ENCODE measurements around the gene HDAC9.

HDAC9 gene

DNA sequence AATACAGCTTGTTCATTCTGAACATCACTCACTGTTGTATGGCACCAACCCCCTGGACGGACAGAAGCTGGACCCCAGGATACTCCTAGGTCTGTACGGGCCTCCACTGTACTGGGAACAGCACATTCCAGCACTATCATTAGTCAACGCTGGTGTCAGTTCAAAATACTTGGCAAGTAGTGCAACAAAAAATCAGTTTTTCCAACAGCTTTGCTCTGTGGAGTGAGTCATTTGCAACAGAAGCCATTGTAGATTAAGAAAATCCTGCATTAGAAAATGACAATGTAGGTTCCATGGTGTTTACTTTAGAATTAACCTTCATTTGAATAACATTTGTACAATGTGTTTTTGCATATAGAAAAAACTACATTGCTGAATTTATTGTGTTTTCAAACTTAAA lies 266.6 kb downstream of the HDAC9 start:
- H3K27ac ChIP-seq = no peak overlapping the region
- H3K4me3 ChIP-seq (ENCODE audit: low read depth in 1 of 2, low read length in 1 of 2) = no peak overlapping the region
- no peaks in the 10 kb centered on the region for H3K36me3 ChIP-seq
- no peaks in the 10 kb centered on the region for H3K4me1 ChIP-seq (ENCODE audit: control insufficient read depth in 1 of 2, insufficient read depth in 1 of 2, low read depth in 1 of 2, low read length in 1 of 2)
- no peaks in the 10 kb centered on the region for H3K27me3 ChIP-seq
- H3K9me3 ChIP-seq = no peaks in the 10 kb centered on the region
- TF ChIP-seq, protein P1, sequence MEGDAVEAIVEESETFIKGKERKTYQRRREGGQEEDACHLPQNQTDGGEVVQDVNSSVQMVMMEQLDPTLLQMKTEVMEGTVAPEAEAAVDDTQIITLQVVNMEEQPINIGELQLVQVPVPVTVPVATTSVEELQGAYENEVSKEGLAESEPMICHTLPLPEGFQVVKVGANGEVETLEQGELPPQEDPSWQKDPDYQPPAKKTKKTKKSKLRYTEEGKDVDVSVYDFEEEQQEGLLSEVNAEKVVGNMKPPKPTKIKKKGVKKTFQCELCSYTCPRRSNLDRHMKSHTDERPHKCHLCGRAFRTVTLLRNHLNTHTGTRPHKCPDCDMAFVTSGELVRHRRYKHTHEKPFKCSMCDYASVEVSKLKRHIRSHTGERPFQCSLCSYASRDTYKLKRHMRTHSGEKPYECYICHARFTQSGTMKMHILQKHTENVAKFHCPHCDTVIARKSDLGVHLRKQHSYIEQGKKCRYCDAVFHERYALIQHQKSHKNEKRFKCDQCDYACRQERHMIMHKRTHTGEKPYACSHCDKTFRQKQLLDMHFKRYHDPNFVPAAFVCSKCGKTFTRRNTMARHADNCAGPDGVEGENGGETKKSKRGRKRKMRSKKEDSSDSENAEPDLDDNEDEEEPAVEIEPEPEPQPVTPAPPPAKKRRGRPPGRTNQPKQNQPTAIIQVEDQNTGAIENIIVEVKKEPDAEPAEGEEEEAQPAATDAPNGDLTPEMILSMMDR (IDR thresholded peaks at IDR 0.05) = no peak

GRCh38 chr7:18768256-18768655 lies 272.7 kb downstream of the HDAC9 start:
- TF ChIP-seq, protein P1 (IDR thresholded peaks at IDR 0.05) = no peak
- Histone ChIP-seq H3K4me3 (ENCODE audit: low read depth in 1 of 2, low read length in 1 of 2) (no peak overlapping the region), H3K4me1 (ENCODE audit: control insufficient read depth in 1 of 2, insufficient read depth in 1 of 2, low read depth in 1 of 2, low read length in 1 of 2) (no peaks in the 10 kb centered on the region), H3K27ac (no peak overlapping the region), H3K9me3 (no peaks in the 10 kb centered on the region), H3K27me3 (no peaks in the 10 kb centered on the region), H3K36me3 (no peaks in the 10 kb centered on the region)

DNA sequence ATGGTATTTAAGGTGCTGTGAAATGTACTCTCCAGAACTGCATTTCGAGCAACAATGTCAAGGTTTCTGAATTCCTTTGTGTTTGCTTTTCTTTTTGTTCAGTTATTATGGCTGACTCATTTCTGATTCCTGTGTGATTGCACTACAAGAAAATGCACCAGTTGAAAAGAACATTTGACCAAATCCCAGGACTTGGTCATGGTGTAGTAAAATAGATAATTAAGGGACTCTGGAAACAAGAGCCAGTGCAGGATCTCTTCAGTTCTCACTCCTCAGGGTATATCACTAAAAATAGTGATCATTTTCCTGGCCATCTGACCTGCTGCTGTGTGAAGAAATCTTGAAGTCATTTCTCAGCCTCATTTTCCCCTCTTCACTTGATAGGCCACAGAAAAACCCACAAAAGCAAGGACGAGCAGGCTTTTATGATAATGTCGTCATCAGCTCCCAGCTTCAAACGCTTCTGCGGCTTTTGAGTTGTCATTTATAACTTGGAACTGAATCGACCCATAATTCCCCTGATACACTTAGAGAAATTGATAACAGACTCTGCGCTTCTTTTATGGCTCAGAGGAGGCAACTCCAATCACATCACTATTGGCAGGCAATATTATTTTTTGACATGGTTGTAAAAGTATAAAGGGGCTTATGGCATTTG lies 274.7 kb downstream of the HDAC9 start:
- Histone ChIP-seq H3K36me3 (no peaks in the 10 kb centered on the region), H3K9me3 (no peaks in the 10 kb centered on the region), H3K27me3 (no peaks in the 10 kb centered on the region), H3K4me1 (ENCODE audit: control insufficient read depth in 1 of 2, insufficient read depth in 1 of 2, low read depth in 1 of 2, low read length in 1 of 2) (no peaks in the 10 kb centered on the region), H3K27ac (no peak overlapping the region), H3K4me3 (ENCODE audit: low read depth in 1 of 2, low read length in 1 of 2) (no peak overlapping the region)
- TF ChIP-seq, protein P1 (IDR thresholded peaks at IDR 0.05) = no peak

DNA sequence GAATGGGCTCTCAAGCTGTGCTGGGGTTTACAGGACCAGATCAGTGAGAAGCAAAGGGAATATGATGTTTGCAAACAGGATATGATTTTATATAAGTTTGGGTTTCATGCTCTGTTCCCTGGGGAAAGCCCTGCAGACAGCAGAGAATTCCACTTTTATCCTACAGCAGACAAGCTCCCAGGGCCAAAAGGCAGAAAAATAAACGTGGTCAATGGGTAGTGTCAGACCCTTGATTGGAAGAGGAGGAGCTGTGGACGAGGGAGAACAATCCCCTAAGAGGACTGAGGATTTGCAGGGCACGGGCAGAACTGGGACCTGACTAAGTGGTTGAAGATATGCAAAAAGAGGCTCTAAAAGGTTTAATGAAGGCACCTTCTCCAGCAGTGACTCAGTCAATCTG lies 275.3 kb downstream of the HDAC9 start:
- H3K27ac ChIP-seq = no peak overlapping the region
- H3K9me3 ChIP-seq = no peaks in the 10 kb centered on the region
- H3K4me3 ChIP-seq (ENCODE audit: low read depth in 1 of 2, low read length in 1 of 2) = no peak overlapping the region
- H3K36me3 ChIP-seq = no peaks in the 10 kb centered on the region
- H3K4me1 ChIP-seq (ENCODE audit: control insufficient read depth in 1 of 2, insufficient read depth in 1 of 2, low read depth in 1 of 2, low read length in 1 of 2) = no peaks in the 10 kb centered on the region
- no peaks in the 10 kb centered on the region for H3K27me3 ChIP-seq
- TF ChIP-seq, protein P1 (IDR thresholded peaks at IDR 0.05) = no peak

DNA sequence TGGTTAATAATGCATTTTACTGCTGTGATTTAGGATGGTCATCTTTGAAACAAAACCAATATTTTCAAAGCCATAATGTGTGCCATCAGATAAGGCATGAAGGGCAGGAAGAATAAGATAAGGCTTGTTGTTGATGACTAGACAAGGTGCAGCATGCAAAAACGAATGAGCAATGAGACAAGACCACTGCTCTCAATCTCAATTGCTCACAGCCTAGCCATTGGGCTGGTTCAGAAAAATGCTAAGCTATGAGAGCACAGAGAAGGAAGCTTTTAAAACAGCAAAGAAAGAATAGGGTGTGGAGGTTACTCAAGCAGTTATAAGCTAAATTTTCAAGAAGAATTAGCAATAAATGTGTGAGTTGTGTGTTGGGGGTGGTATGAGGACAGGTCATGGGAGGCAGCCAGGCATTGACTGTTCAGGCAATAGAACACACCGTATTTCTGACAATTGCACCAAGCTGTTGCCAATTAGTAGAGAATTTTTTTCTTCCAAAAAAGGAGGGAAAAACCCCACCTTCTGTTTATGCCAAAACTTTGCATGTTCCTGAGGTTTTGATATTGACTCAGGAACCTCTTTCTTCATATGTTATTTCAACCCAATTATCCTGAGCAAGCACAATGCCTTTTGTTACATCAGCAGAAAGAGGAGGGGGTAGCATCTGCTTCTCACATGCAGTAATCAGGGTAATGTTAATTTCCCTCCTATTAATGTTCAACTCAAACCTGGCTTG lies 276.5 kb downstream of the HDAC9 start:
- no peak overlapping the region for H3K4me3 ChIP-seq (ENCODE audit: low read depth in 1 of 2, low read length in 1 of 2)
- TF ChIP-seq, protein P1 (IDR thresholded peaks at IDR 0.05) = no peak
- H3K36me3 ChIP-seq = no peaks in the 10 kb centered on the region
- H3K27ac ChIP-seq = no peak overlapping the region
- H3K9me3 ChIP-seq = no peaks in the 10 kb centered on the region
- H3K4me1 ChIP-seq (ENCODE audit: control insufficient read depth in 1 of 2, insufficient read depth in 1 of 2, low read depth in 1 of 2, low read length in 1 of 2) = no peaks in the 10 kb centered on the region
- no peaks in the 10 kb centered on the region for H3K27me3 ChIP-seq
